ENCODE measurements around the gene ENTPD2. TPM values are rescaled to one million over a fixed set of nuclear protein-coding genes. Genes with fewer than 3 reads are reported as not detected.
"Not testable (repeated sequence)": the region's sequence is repeated elsewhere in the genome, so short reads cannot be mapped to it uniquely, and the experiment has no call there.

Gene ENTPD2
- total RNA-seq, 1 experiment from 2014 or later = not detected

DNA sequence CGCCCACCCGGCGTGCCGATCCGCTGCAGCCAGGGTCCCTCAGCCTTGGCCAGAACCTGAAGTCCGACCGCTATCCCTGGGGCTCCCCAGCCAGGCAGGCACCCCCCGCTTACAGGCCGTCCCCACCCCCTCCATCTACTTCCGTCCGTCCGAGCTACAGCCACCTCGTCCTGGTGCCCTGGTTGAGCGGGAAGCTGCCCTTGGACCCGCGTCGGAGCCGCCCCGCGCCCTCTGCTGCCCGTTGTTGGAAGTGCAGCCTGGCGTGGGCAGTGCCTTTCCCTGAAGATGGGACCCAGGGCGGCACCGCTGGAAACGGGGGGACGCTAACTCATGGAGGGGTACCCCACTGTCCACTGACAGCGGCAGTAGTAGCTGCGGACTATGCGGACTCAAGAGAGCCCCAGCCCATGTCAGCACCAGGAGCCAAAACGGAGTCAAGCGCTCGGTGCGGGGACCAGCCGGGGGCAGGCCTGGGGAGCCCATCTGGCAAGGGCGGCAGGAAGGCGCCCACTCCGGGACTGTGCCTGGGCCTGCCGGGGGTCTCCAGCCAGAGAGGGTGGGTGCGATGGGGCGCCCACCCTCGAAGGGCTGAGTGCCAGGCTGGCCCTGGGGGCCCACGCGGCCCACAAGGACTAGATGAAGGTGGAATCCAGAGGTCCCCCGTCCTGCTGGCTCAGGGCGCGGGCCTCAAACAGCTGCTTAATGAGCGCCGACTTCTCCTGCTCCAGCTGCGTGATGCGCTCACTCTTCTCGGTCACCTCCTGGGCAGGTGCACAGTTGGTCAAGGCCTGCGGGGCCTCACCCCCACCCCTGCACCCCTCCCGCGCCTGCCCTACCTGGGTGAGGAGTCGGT is 10.4 kb upstream of the ENTPD2 start:
- DNase-seq (ENCODE audit: low spot score) = peak; percentile 43

DNA sequence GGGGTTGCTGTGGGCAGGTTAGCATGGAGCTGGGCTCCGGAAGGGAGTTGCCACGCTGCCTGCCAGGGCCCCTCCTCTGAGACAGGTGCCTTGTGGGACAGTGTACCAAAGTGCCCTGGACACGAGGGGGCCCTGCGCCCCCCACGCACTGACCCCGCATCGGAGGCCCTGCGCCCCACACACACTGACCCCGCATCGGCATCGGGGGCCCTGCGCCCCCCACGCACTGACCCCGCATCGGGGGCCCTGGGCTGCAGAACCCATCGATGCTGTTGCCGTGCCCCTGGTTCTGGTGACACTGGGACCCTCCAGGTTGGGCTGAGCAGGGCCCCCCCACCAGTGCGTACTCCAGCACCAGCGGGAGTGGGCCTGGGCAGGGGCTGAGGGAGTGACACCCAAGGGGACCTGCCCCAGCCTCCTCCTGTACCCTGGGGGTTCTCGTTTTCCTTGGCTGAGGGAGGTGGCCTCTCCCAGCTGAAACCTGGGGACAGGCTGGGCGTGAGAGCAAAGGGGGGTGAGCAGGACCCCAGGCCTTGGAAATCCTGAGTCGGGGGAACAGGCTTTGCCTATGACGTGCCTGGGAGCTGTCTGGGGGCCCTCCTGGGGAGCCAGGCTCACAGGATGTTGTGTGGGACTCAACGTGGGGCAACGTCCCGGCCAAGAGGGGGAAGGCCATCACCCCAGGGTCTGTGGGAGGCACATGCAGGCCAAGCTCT is 9.6 kb upstream of the ENTPD2 start:
- DNase-seq (ENCODE audit: low spot score) = no peak

DNA sequence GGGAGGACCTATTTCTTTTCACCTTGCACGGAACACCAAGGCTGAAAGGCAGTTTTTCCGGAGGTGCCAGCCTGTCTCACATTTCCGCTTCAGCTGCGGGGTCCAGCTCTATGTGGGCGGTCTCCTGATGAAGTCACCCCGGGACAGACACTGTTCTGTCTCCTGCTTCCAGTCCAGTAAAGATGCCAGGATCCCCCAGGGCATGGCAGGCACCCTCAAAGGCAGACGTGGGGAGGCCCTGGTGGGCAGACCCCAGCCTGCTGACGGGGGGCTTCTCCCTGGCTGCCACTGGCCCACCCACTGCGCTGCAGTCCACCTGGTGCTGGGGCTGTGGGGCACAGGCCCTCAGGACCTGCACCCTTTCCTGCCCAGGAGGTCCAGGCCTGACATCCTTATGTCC is 8.9 kb upstream of the ENTPD2 start:
- not testable (repeated sequence) for DNase-seq (ENCODE audit: low spot score)

DNA sequence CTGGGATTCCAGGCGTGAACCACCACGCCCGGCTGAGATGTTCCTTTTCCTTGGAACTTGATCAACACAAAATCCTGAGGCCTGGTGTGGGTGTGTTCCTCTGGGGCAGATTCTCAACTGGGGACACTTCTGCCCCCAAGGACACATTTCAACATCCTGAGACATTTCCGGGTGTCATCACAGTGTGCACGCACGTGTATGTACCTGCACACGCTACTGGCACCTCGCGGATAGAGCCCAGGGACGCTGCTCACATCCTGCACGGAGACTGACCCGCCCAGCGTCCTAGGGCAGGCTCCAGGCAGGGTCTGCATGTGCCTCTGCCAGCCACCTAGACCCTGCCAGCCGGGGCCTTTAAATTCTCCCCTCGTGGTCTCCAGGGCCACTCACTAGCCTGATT is 8.5 kb upstream of the ENTPD2 start:
- no peak for DNase-seq (ENCODE audit: low spot score)

DNA sequence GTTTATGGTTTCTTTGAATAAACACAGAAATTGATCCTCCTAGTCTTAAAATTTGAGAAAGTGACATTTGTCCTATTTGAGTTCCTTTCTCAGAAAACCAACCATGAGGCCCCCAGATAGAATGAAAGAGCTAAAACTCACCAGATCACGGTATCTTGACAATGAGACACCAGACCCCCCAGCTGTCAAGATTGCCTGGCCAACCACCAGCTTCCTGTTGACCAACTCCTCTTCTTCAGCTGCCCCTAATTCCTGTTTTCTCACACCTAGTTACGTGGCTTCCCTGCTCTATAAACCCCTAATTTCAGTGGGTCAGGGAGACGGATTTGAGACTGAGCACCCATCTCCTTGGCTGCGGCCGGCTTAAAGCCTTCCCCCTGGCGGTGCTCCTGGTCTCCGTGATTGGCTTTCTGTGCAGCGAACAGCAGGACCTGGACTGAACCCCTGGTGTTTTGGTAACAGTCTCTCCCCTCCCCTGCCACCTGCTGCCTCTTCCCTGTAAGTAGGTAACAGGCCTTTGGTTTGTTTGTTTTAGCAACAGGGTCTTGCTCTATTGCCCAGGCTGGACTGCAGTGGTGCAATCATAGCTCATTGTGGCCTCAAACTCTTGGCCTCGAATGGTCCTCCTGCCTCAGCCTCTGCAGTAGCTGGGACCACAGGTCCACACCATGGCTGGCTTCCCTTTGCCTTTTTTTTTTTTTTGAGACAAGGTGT is 4.8 kb upstream of the ENTPD2 start:
- DNase-seq (ENCODE audit: low spot score) = no peak

DNA sequence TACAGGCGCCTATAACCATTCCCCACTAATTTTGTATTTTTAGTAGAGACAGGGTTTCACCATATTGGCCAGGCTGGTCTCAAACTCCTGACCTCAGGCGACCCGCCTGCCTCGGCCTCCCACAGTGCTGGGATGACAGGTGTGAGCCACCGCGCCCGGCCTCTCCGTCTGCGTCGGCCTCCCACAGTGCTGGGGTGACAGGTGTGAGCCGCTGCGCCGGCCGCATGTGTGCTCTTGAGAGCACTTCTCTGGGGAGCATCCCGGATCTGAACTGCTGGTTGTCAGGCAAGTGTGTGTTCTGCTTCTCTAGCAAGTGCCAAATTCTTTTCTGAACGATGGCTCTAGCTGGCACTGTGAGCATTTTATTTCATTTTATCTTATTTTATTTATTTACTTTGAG is 3.7 kb upstream of the ENTPD2 start:
- DNase-seq (ENCODE audit: low spot score) = no peak

DNA sequence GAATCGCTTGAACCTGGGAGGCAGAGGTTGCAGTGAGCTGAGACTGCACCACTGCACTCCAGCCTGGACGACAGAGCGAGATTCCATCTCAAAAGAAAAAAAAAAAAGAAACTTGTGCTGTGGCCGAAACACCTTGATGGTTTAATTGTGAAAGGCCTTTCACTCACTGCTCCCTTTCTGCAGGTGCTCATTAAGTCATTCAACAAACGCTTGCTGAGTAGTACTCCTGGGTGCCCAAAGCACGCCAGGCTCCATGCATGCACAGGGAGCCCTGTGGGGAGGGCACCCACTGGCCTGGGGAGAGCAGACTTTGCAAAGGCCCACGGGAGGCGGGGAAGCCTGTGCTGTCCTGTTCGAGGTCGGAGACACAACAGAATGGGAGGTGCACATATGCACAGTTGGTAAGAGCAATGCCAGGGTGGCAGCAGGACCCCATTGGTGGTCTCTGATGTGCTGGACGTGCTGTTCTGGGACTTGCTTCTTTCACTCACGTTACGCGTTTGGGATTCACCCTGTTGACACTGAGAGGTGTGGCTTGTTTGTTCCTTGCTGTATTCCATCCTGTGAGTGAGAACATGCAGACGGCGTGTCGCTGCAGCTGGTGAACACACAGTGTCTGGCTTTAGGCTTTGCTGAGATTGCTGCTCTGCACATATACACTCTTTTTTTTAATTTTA is 3.0 kb upstream of the ENTPD2 start:
- DNase-seq (ENCODE audit: low spot score) = no peak

DNA sequence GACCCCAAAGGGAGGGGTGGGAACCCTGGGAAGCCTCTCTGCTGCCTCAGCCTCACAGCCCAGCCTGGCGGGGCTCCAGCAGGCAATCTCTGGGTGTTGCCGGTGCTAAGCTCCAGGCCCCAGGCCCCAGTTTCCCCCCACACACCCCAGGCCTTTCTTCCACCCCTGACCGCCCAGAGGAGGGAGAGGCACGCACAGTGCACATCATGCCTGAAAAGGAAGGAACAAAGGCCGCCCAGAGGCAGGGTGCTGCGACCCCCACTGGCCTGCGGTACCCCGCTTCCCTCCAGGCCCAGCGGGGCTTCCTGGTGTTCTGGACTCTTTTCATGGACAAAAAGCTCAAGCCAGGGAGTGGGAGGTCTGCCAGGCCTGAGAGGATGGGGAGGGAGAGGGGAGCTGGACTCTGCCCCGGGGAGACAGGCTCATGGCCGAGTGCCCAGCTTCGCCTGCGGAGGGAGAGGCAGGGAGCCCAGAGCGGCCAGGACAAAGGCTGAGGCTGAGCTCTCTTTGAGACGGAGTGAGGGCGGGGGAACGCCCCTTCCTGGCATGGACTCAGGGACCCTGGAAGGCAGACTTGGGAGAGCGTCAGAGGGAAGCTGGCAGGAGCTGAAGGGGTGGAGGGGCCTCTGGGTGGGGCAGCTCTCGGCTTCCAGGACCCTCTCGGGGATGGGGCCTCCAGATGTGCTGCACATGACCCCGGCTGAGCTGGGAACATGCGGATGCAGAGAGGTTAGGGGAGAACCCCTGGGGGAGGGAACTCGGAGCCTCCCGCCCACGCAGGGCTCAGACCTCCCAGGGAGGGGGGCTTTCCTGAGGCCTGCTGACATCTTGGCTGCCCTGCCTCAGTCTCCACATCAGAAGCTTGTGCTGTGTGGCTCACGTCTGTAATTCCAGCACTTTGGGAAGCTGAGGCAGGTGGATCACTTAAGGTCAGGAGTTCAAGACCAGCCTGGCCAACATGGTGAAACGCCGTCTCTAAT is 1.8 kb upstream of the ENTPD2 start:
- peak; percentile 42 for DNase-seq (ENCODE audit: low spot score)

DNA sequence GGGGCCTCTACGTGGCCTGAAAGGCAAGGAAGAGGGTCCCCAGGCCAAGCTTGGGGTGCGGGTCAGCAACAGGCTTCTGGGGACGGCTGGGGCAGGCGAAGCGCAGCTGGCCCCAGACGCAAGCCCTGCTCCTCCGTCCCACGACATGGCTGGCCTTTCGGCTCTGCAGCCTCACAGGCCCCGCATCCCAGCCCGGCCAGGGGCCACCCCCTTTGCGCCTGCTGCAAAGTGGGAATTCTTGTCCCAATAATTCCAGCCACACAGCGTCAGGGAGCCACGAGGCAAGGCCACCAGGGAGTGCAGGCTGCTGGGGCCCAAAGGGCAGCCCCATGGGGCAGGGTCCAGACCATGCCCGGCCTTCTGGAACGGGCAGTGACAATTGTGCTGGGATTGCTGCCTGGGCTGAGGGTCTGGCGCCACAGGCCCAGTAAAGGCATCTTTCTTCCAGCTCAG is 1.1 kb upstream of the ENTPD2 start:
- DNase-seq (ENCODE audit: low spot score) = no peak

DNA sequence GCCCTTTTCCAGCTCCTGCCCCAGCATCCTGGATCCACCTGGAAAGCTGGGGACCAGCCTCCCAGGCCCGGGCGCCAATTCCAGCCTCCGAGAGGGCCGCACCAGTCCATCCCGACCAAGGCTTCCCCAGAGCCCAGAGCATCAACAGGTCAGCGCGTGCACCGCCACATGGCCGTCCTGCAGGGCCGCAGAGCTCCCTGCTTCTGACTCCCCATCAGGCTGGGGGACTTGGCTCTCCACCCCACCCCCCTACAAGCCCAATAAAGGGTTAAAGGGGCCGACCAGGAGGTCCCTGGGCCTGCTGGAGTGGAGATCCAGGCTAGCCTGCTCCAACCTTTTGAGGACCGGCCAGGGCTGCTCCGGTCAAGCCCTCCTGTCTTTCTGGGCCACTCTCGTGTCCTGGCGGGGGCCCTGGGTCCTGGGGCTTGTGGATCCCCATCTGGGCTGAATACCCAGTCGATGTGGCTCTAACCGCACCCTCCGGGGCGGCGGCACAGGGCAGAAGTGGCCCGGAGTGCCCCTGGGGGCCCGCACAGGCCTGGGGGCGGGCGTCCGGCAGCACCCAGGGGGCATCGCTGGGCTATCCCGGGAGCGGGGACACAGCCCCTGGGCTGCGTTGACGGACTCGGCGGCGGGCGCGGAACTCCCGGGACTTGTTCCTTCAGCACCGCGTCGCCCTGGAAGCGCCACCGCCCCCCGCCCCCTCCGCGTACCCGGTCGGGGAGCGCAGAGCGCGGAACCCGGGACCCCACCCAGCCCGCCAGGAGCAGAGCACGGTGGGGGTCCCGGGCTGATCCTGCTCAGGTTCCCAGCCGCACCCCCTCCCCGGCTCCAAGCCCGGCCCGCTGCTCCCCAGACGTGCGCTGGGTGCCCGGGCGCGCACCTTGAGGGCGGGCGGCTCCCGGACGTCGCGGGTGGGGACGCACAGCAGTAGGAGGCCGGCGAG is 590 bp downstream of the ENTPD2 start:
- DNase-seq (ENCODE audit: low spot score) = no peak

DNA sequence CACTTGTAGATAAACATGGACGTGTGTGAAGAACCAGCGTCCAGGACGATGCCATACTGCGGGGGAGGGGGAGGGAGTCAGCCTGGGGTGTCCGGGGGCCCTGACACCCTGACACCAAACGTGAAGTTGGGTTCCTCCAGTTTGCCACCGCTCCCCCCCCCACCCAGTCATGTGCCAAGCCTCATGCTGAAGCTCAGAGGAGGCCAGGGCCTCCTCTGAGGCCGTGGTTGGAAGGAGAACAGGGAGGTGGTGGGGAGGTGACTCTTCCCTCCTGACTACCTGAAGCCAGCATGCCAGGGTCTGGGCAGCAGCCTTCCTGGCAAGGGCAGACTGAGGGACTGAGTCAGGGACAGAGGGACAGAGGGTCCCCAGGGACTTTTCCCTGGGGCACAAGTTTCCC is 1.6 kb downstream of the ENTPD2 start:
- no peak for DNase-seq (ENCODE audit: low spot score)

DNA sequence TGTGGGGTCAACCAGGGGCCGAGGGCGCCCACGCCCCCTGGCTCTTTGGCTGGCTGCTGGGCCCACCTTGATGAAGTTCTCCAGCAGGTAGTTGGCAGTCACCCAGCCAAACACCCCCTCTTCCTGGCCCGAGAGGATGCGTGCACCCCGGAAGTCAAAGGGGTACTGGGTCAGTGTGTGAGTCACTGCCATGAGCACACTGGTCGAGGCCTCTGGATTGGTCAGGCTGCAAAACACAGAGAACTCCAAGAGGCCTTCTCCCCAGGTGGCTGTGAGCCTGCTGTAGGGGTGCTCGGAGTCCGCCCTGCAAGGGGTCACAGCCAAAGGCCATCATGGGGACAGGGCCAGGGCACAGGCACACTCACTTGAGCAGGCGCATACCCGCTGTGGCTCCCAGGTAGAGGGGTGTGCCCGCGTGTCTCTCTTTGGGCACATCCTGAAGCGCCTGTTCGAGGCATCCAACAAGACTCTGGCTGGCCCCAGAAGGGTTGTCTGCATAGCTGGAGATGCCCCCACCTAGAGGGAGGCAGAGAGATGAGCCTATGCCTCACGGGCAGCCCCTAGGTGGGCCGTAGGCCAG is 2.6 kb downstream of the ENTPD2 start:
- no peak for DNase-seq (ENCODE audit: low spot score)

DNA sequence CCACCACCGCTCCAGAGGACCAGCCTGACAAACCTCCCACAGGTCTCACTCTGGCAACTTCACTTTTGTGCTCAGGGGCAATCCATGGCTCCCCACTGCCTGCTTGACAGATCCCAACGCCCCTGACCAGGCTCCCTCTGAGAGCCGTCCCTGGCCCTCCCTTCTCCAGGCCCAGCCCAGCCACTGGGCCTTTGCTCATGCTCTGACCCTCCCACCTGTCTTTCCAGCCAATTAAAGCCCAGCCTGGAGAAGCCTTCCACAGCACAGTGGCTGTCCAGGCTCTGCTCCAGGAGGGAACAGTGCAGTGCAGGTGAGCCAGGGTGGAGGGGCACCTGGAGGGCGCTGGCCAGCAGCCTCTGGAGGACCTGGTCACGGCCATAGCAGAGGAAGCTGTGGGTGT is 3.3 kb downstream of the ENTPD2 start:
- no peak for DNase-seq (ENCODE audit: low spot score)

DNA sequence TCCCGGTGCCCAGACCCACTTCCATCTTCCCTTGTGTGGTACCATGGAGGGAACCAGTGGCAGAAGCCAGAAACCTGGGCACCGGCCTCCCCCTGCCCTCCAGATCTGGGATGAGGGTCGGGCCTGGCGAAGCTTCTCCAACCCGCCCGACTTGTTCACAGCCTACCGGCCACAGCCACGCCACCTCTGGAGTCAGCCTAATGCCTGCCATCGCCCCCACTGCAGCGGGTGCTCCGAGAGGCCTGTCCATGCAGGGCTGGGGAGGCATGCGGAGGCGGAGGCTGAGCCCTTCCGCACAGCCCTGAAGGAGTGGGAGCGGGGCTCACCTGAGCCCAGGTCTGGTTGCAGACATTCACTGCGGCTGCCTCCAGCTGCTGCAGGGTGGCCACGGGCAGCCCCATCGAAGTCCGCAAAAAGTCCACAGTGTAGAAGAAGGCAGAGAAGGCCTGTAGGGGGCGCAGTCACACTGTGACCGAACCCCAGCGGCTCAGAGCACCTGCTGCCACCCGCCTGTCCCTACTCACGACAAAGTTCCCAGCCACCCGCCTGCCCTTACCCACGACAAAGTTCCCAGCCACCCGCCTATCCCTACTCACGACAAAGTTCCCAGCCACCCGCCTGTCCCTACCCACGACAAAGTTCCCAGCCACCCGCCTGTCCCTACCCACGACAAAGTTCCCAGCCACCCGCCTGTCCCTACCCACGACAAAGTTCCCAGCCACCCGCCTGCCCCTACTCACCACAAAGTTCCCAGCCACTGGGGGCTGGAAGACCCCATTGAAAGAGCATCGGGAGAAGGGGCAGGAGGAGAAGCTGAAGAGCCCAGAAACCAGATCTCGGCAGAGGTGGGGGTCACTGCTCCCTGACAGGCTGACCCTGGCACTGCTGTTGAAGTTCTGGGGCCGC is 4.1 kb downstream of the ENTPD2 start:
- no peak for DNase-seq (ENCODE audit: low spot score)

DNA sequence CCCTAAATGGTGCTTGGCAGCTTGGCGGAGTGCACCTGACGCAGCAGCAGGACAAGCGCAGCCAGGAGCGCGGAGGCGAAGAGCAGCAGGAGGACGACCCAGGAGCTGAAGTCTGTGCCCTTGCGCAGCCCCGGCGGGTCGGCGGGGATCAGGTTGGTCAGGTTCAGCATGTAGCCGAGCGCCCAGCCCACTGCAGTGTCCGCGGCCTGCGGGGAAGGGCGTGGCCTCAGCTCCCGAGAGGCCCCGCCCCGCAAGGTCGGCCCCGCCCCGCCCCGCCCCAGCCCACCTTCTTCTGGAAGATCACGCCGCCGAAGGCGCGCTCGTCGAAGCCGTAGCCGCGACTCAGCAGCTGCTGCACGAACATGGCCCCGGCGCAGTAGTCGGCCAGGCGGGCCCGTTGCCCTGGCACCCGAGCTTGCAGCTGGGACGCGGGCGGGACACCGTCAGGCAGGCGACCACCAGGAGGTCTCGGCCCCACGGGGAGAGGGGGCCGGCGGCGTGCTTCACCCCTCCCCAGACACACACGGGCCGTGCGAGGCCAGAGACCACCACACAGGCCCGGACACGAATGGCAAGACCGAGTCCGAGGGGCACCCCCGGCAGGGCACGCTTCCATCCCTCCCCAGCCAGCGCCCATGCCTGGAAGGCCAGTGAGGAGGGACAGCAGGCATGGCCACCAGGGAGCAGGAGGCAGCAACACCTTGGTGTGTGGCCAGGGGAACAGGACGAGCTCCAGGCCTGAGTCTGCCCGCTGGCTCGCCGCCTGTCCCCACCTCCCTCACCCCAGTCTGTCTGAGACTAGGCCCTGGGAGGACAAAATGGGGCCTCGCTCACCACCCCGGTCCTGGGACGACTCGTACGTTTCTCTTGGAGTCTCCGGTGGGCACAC is 5.0 kb downstream of the ENTPD2 start:
- no peak for DNase-seq (ENCODE audit: low spot score)

DNA sequence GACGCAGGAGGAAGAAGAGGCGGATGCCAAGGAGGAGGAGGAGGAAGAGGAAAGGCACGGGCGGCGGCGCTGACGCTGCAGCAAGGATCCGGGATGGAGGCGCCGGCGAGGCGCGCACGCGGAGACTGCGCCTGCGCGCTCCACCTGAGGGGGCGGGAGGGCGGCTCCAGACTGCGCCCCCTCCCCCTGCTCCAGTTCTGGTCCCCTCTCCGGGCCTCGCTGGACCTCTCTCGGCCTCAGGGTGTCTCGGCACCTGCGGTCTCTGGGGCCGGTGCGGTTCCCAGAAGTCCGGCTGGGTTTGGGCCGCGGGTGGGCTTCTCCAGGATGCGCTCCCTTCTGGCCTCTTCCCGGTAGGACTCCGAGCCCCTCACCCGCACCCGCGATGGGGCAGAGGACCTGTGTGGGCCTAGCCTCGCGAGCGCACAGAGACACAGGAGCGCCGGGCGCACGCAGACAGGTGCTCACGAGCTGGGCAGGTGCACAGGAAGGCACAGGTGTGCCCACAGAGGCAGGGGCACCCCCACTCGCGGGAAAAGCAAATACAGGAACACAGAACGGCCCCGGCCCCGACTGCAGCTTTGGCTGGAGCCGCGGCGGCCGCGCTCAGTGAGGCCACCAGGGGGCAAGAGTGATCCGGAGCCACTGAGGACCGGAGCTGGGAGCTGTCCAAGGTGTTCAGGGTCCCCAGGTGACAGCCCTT is 7.6 kb downstream of the ENTPD2 start, which contains the start of gene NPDC1:
Gene NPDC1, minus strand, starts transcription at position 90 of the 700 bp plus-strand sequence. CDS start 188 bp downstream, outside the sequence.
- DNase-seq (ENCODE audit: low spot score) = peak; percentile 56
